OCI-LY1 (cell line): ENCODE measurements around the gene PLPP1.

Source experiments
- H2AFZ ChIP-seq: fragments of 200-600 bp; sonication (generic), shearing (Covaris generic); 2 replicates; pipeline ENCODE4 v1.6.0; 2014; ENCODE audit warnings: antibody characterized with exemption, mild to moderate bottlenecking, low read length
- H3F3A ChIP-seq: fragments of 200-600 bp; sonication (generic), shearing (Covaris generic); 2 replicates; pipeline ENCODE4 v1.6.0; 2014; ENCODE audit warnings: mild to moderate bottlenecking, antibody characterized with exemption, low read length, moderate library complexity; ENCODE audit not compliant: insufficient read depth
- H3K27ac ChIP-seq: fragments of 200-600 bp; sonication (generic); 2 replicates; pipeline ENCODE4 v1.5.1; 2014; ENCODE audit warnings: low read length, mixed run types, mild to moderate bottlenecking, low read depth; ENCODE audit not compliant: poor library complexity, severe bottlenecking
- H3K27me3 ChIP-seq: fragments of 200-600 bp; sonication (generic); 2 replicates; pipeline ENCODE4 v1.6.0; 2014; ENCODE audit warnings: antibody characterized with exemption, mild to moderate bottlenecking, low read length, moderate library complexity; ENCODE audit not compliant: insufficient read depth
- H3K36me3 ChIP-seq: fragments of 200-600 bp; sonication (generic); 2 replicates; pipeline ENCODE4 v1.6.1; 2014; ENCODE audit warnings: mild to moderate bottlenecking, antibody characterized with exemption, low read length, moderate library complexity, mixed read lengths; ENCODE audit not compliant: insufficient read depth
- H3K4me1 ChIP-seq: fragments of 200-600 bp; sonication (generic); 2 replicates; pipeline ENCODE4 v1.5.1; 2014; ENCODE audit warnings: mild to moderate bottlenecking, low read length, moderate library complexity; ENCODE audit not compliant: insufficient read depth, severe bottlenecking
- H3K4me2 ChIP-seq: fragments of 200-600 bp; sonication (generic), shearing (Covaris generic); 2 replicates; pipeline ENCODE4 v1.6.1; 2014; ENCODE audit warnings: low read length
- H3K4me3 ChIP-seq: fragments of 200-600 bp; sonication (generic); 2 replicates; pipeline ENCODE4 v1.5.1; 2014; ENCODE audit warnings: low read length, low read depth, mild to moderate bottlenecking, mixed read lengths; ENCODE audit not compliant: poor library complexity, severe bottlenecking
- H3K79me2 ChIP-seq: fragments of 200-600 bp; shearing (Covaris generic); 2 replicates; pipeline ENCODE4 v1.6.1; 2016; ENCODE audit warnings: mixed run types, low read length, mixed read lengths; ENCODE audit not compliant: insufficient read depth
- H3K9ac ChIP-seq: fragments of 200-600 bp; sonication (generic), shearing (Covaris generic); 2 replicates; pipeline ENCODE4 v1.6.1; 2014; ENCODE audit warnings: mild to moderate bottlenecking, low read length, mixed read lengths
- H3K9me2 ChIP-seq: fragments of 200-600 bp; sonication (generic), shearing (Covaris generic); 2 replicates; pipeline ENCODE4 v1.6.1; 2014; ENCODE audit warnings: low read depth, mild to moderate bottlenecking, low read length, mixed read lengths
- H3K9me3 ChIP-seq: fragments of 200-600 bp; shearing (Covaris generic); 2 replicates; pipeline ENCODE4 v1.6.1; 2014; ENCODE audit warnings: low read length, mixed read lengths
- H4K20me1 ChIP-seq: fragments of 200-600 bp; sonication (generic), shearing (Covaris generic); 2 replicates; pipeline ENCODE4 v1.6.0; 2016; ENCODE audit warnings: mild to moderate bottlenecking, low read length; ENCODE audit not compliant: insufficient read depth
- CTCF ChIP-seq: fragments of 200-600 bp; sonication (generic), shearing (Covaris generic); IDR thresholded peaks from 2 replicates; pipeline ENCODE4 v1.5.1; 2017; ENCODE audit warnings: mild to moderate bottlenecking, antibody characterized with exemption, low read length, moderate library complexity, mixed read lengths
- EZH2 ChIP-seq: fragments of 200-600 bp; sonication (generic), shearing (Covaris generic); IDR thresholded peaks from 2 replicates; pipeline ENCODE4 v1.8.0; 2017; ENCODE audit warnings: borderline replicate concordance, mixed run types, mild to moderate bottlenecking, antibody characterized with exemption, low read length, moderate library complexity, mixed read lengths

PLPP1 gene

DNA sequence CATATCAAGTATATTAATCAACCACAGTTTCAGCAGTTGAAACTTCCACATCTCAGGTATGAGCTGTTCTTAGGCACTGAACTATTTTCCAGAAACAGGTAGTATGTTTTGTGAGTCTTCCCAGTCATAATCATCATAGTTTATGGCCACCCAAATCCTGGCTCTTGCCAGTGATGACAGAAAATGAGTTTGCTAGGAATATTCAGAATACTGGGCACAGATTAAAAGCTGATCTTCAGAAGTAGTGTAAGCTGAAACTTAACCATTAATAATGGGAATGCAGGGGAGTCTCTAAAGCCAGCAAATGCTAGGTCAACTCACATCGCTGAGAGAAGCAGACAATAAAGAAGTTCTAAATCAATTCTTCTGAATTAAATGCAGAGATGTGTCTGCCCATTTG lies 64.5 kb downstream of the PLPP1 start:
- no peak overlapping the region for H3K4me3 ChIP-seq
- no peaks in the 10 kb centered on the region for H3F3A ChIP-seq
- no peaks in the 10 kb centered on the region for H4K20me1 ChIP-seq
- TF ChIP-seq EZH2 (no peak), CTCF (no peak)
- no peaks in the 10 kb centered on the region for H3K4me1 ChIP-seq
- H3K9ac ChIP-seq = no peak overlapping the region
- no peaks in the 10 kb centered on the region for H3K9me3 ChIP-seq
- no peaks in the 10 kb centered on the region for H3K27me3 ChIP-seq
- H3K27ac ChIP-seq = no peak overlapping the region
- H2AFZ ChIP-seq = no peak overlapping the region
- H3K79me2 ChIP-seq = no peaks in the 10 kb centered on the region
- H3K36me3 ChIP-seq = no peaks in the 10 kb centered on the region
- H3K4me2 ChIP-seq = no peak overlapping the region
- no peaks in the 10 kb centered on the region for H3K9me2 ChIP-seq

GRCh38 chr5:55469839-55470238 lies 64.9 kb downstream of the PLPP1 start:
- Histone ChIP-seq H3K9me2 (no peaks in the 10 kb centered on the region), H3K27me3 (no peaks in the 10 kb centered on the region), H3K9me3 (no peaks in the 10 kb centered on the region), H3F3A (no peaks in the 10 kb centered on the region), H2AFZ (no peak overlapping the region), H3K9ac (no peak overlapping the region), H3K4me3 (no peak overlapping the region), H3K36me3 (no peaks in the 10 kb centered on the region), H4K20me1 (no peaks in the 10 kb centered on the region), H3K79me2 (no peaks in the 10 kb centered on the region), H3K27ac (no peak overlapping the region), H3K4me1 (no peaks in the 10 kb centered on the region), H3K4me2 (no peak overlapping the region)
- TF ChIP-seq CTCF = no peak
- no peak for TF ChIP-seq EZH2

GRCh38 chr5:55467862-55468551 lies 66.8 kb downstream of the PLPP1 start:
- no peaks in the 10 kb centered on the region for H3K9me3 ChIP-seq
- no peak overlapping the region for H2AFZ ChIP-seq
- no peaks in the 10 kb centered on the region for H3K4me1 ChIP-seq
- TF ChIP-seq EZH2 (no peak), CTCF (no peak)
- no peak overlapping the region for H3K4me3 ChIP-seq
- H3K9me2 ChIP-seq = no peaks in the 10 kb centered on the region
- H4K20me1 ChIP-seq = no peaks in the 10 kb centered on the region
- H3K27ac ChIP-seq = no peak overlapping the region
- H3K79me2 ChIP-seq = no peaks in the 10 kb centered on the region
- no peaks in the 10 kb centered on the region for H3K27me3 ChIP-seq
- no peak overlapping the region for H3K4me2 ChIP-seq
- no peak overlapping the region for H3K9ac ChIP-seq
- no peaks in the 10 kb centered on the region for H3K36me3 ChIP-seq
- no peaks in the 10 kb centered on the region for H3F3A ChIP-seq
